Body of pancreas (tissue), 4 donors: ENCODE results near the gene SUB1.

Experiments used
- POLR2A ChIP-seq, 3 donors: fragments of 450-650 bp; IDR thresholded peaks; one replicate each; pipeline ENCODE4 v1.6.1; 2016; ENCODE audit warnings: antibody characterized with exemption in 3 of 3, mild to moderate bottlenecking in 2 of 3
- TF ChIP-seq, protein P1 (sequence below), 7 experiments: fragments of 450-650 bp in 4 of 7; fragments of 200-600 bp in 3 of 7; sonication (generic) in 3 of 7; IDR thresholded peaks; one replicate each; pipeline ENCODE4 v1.5.1; 2016 to 2019; ENCODE audit warnings: antibody characterized with exemption in 7 of 7

DNA sequence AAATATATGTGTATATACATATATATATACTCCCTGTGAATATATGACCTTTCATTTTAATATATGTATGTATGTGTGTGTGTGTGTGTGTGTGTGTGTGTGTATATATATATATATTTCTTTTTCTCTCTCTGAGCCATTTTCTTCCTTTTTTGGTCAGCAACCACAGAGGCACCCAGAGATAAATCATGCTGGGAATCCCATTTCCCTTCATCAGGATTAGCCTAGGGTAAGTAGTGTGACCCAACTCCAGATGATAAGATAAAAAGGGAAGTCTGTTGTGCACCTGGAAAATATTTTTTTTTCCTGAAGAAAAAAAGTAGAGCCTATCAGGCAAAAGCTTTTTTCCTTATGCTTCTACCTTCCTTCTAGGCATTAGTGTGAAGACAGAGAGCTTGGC, 25.4 kb upstream of the SUB1 start:
- TF ChIP-seq, protein P1, sequence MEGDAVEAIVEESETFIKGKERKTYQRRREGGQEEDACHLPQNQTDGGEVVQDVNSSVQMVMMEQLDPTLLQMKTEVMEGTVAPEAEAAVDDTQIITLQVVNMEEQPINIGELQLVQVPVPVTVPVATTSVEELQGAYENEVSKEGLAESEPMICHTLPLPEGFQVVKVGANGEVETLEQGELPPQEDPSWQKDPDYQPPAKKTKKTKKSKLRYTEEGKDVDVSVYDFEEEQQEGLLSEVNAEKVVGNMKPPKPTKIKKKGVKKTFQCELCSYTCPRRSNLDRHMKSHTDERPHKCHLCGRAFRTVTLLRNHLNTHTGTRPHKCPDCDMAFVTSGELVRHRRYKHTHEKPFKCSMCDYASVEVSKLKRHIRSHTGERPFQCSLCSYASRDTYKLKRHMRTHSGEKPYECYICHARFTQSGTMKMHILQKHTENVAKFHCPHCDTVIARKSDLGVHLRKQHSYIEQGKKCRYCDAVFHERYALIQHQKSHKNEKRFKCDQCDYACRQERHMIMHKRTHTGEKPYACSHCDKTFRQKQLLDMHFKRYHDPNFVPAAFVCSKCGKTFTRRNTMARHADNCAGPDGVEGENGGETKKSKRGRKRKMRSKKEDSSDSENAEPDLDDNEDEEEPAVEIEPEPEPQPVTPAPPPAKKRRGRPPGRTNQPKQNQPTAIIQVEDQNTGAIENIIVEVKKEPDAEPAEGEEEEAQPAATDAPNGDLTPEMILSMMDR (IDR thresholded peaks at IDR 0.05): no peak
- TF ChIP-seq POLR2A (IDR thresholded peaks at IDR 0.05): no peak
